Measurements from ENCODE around the gene PSMD11. TPM values are rescaled to one million over a fixed set of nuclear protein-coding genes. Genes with fewer than 3 reads are reported as not detected.

Gene PSMD11
- total RNA-seq, 1 donor from 2014 or later: 110 TPM

DNA sequence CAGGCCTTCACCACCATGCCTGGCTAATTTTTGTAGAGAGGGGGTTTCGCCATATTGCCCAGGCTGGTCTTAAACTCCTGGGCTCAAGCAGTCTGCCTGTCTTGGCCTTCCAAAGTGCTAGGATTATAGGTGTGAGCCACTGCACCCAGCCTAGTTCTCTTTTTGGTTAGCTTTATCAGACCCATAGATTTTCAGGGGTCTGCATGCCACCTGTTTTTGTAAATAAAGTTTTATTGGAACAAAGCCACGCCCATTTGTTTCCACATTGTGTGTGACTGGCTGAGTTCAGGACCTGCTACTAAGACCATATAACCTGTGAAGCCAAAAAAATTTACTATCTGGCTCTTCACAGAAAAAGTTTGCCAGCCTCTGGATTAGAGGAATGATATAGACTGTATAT, 7.6 kb downstream of the PSMD11 start:
- Mint-ChIP-seq H3K4me3 (ENCODE audit: unreplicated experiment) (no peak overlapping the region), H3K4me1 (ENCODE audit: unreplicated experiment) (no peaks in the 10 kb centered on the region), H3K9me3 (ENCODE audit: unreplicated experiment) (no peaks in the 10 kb centered on the region), H3K27me3 (ENCODE audit: unreplicated experiment) (no peaks in the 10 kb centered on the region), H3K36me3 (ENCODE audit: low read depth, unreplicated experiment) (peaks cover 16% of the 10 kb centered on the region), H3K27ac (ENCODE audit: unreplicated experiment) (no peak overlapping the region)
- TF ChIP-seq, protein P1, sequence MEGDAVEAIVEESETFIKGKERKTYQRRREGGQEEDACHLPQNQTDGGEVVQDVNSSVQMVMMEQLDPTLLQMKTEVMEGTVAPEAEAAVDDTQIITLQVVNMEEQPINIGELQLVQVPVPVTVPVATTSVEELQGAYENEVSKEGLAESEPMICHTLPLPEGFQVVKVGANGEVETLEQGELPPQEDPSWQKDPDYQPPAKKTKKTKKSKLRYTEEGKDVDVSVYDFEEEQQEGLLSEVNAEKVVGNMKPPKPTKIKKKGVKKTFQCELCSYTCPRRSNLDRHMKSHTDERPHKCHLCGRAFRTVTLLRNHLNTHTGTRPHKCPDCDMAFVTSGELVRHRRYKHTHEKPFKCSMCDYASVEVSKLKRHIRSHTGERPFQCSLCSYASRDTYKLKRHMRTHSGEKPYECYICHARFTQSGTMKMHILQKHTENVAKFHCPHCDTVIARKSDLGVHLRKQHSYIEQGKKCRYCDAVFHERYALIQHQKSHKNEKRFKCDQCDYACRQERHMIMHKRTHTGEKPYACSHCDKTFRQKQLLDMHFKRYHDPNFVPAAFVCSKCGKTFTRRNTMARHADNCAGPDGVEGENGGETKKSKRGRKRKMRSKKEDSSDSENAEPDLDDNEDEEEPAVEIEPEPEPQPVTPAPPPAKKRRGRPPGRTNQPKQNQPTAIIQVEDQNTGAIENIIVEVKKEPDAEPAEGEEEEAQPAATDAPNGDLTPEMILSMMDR (IDR thresholded peaks at IDR 0.05; ENCODE audit: unreplicated experiment): no peak
- no peak for DNase-seq (ENCODE audit: low spot score)

DNA sequence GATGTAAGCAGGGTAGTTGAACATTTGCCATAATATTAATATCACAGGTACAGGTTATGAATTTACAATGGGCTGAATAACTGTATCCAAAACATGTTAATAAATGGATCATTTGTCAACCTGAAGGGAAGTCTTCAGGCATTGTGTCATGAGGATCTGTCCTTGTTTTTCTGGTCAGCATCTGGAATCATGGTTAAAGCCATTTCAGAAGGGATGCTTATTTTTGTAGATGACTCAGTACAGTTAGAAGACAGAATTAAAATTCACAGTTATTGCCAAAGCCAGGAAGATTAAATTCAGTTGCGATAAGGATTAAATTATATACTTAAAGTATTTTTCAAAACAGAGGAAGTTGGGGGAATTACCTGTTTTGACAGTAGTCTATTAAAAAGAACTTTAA, 8.0 kb downstream of the PSMD11 start:
- TF ChIP-seq, protein P1 (IDR thresholded peaks at IDR 0.05; ENCODE audit: unreplicated experiment): no peak
- H3K27me3 Mint-ChIP-seq (ENCODE audit: unreplicated experiment): no peaks in the 10 kb centered on the region
- no peak overlapping the region for H3K4me3 Mint-ChIP-seq (ENCODE audit: unreplicated experiment)
- DNase-seq (ENCODE audit: low spot score): no peak
- no peaks in the 10 kb centered on the region for H3K9me3 Mint-ChIP-seq (ENCODE audit: unreplicated experiment)
- no peak overlapping the region for H3K27ac Mint-ChIP-seq (ENCODE audit: unreplicated experiment)
- peaks cover 16% of the 10 kb centered on the region for H3K36me3 Mint-ChIP-seq (ENCODE audit: low read depth, unreplicated experiment)
- no peaks in the 10 kb centered on the region for H3K4me1 Mint-ChIP-seq (ENCODE audit: unreplicated experiment)

DNA sequence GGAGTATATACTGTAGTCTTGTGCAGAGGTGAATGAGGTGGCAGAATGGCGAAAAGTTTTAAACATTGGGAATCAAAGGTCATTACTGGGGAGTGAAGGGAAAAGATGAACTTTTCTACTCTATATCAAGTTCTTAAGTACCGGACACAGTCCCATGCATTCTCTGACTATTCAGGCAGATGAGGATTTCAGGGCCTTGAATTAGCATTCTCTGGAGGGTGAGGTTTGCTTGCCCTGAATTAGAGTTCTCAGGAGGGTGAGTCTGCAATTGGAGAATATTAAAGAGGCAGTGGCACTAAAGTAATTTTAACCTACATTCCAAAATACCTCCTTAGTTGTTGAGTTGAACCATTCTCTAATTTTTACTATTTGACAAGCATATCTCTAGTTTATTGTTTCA, 9.1 kb downstream of the PSMD11 start:
- TF ChIP-seq, protein P1 (IDR thresholded peaks at IDR 0.05; ENCODE audit: unreplicated experiment): no peak
- Mint-ChIP-seq H3K36me3 (ENCODE audit: low read depth, unreplicated experiment) (peaks cover 21% of the 10 kb centered on the region), H3K4me3 (ENCODE audit: unreplicated experiment) (no peak overlapping the region), H3K27ac (ENCODE audit: unreplicated experiment) (no peak overlapping the region), H3K4me1 (ENCODE audit: unreplicated experiment) (no peaks in the 10 kb centered on the region), H3K27me3 (ENCODE audit: unreplicated experiment) (no peaks in the 10 kb centered on the region), H3K9me3 (ENCODE audit: unreplicated experiment) (no peaks in the 10 kb centered on the region)
- no peak for DNase-seq (ENCODE audit: low spot score)

DNA sequence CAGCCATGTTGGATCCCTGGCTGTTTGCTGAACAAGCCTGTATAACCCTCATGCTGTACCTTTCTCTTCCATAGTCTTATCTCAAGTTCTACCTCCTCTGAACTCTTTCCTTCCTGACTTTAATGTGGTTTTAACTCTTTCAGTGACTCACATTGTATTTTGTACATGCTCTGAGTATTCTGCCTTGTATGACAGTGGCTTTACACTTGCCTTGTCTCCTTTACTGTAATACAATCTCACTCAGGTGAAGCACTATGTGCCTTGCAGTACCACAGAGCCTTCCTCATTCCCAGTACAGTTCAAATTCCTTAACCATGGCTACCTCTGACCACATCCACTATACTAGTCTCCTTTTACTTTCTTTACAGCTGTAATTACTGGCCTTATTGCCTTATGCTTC, 14.1 kb downstream of the PSMD11 start:
- no peaks in the 10 kb centered on the region for H3K4me1 Mint-ChIP-seq (ENCODE audit: unreplicated experiment)
- no peak overlapping the region for H3K27ac Mint-ChIP-seq (ENCODE audit: unreplicated experiment)
- no peak overlapping the region for H3K4me3 Mint-ChIP-seq (ENCODE audit: unreplicated experiment)
- H3K27me3 Mint-ChIP-seq (ENCODE audit: unreplicated experiment): no peaks in the 10 kb centered on the region
- TF ChIP-seq, protein P1 (IDR thresholded peaks at IDR 0.05; ENCODE audit: unreplicated experiment): no peak
- peaks cover 30% of the 10 kb centered on the region for H3K36me3 Mint-ChIP-seq (ENCODE audit: low read depth, unreplicated experiment)
- DNase-seq (ENCODE audit: low spot score): no peak
- H3K9me3 Mint-ChIP-seq (ENCODE audit: unreplicated experiment): no peaks in the 10 kb centered on the region

DNA sequence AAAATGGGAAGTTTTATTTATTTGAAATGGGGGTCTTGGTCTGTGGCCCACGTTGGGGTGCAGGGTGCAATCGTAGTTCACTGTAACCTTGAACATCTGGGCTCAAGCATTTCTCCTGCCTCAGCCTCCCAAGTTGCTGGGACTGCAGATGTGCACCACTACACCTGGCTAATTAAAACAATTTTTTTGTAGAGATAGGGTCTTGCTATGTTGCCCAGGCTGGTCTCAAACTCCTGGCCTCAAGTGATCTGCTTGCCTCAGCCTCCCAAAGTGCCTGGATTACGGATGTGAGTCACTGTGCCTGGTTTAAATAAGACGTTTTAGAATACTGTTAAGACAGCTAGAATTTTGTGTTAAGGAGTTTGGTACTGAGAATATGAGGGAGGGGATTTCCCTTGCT, 15.7 kb downstream of the PSMD11 start:
- Mint-ChIP-seq H3K4me1 (ENCODE audit: unreplicated experiment) (no peaks in the 10 kb centered on the region), H3K36me3 (ENCODE audit: low read depth, unreplicated experiment) (peaks cover 22% of the 10 kb centered on the region), H3K27ac (ENCODE audit: unreplicated experiment) (no peak overlapping the region), H3K4me3 (ENCODE audit: unreplicated experiment) (no peak overlapping the region), H3K9me3 (ENCODE audit: unreplicated experiment) (no peaks in the 10 kb centered on the region), H3K27me3 (ENCODE audit: unreplicated experiment) (no peaks in the 10 kb centered on the region)
- TF ChIP-seq, protein P1 (IDR thresholded peaks at IDR 0.05; ENCODE audit: unreplicated experiment): no peak
- DNase-seq (ENCODE audit: low spot score): no peak
